ENCODE data around the gene SLC25A40.
"Not testable (repeated sequence)": the region's sequence is repeated elsewhere in the genome, so short reads cannot be mapped to it uniquely, and the experiment has no call there.

The SLC25A40 gene

DNA sequence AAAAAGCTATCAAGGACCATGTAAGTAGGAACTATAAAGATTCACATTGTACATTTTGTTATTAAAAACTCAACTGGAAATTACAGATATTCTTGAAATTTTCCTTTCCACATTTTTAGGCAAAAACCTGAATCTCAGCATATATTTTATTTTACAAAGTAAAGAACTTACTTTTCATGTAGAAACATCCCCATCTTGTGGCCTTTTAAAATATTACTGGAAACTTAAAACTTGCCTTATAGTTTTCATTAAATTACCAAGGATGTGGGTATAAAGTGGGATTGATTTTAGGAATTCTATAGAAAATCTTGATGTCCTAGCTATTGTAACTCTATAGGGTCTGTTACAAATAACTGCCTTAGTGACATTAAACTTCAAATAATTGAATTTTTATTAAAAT lies 10.7 kb upstream of the SLC25A40 start:
- Histone ChIP-seq H3K36me3 (ENCODE audit: insufficient read depth, low read length) (peaks cover 4% of the 10 kb centered on the region), H3K4me1 (ENCODE audit: control insufficient read depth, insufficient read depth, low read length, unreplicated experiment) (no peaks in the 10 kb centered on the region), H3K4me3 (ENCODE audit: low read depth, low read length) (no peak overlapping the region), H3K27me3 (ENCODE audit: insufficient read depth, low read length) (no peaks in the 10 kb centered on the region), H3K27ac (ENCODE audit: low read depth, low read length) (no peak overlapping the region), H3K79me2 (ENCODE audit: control insufficient read depth, insufficient read depth, low read length, unreplicated experiment) (peaks cover 32% of the 10 kb centered on the region), H2AFZ (ENCODE audit: low read length, unreplicated experiment) (no peak overlapping the region)

DNA sequence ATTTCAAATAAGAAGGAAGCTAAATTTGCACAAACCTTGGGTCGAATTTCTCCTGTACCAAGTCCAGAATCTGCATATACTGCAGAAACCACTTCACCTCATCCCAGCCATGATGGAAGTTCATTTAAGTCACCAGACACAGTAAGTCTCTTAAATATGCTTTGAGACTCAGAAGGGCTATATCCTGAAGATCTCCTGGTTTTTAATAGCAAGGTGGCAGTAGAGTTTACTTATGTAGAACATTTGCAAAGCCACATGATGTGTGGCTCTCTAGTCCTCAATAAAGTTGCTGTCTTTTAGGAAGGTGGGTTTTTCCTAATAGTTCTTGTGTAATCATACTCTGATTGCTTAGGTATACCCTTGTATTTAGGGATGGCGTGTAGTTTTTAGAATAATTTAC lies 8.9 kb upstream of the SLC25A40 start:
- Histone ChIP-seq H3K36me3 (ENCODE audit: insufficient read depth, low read length) (peaks cover 6% of the 10 kb centered on the region; the same call in 1 of the 2 replicates), H2AFZ (ENCODE audit: low read length, unreplicated experiment) (no peak overlapping the region), H3K4me1 (ENCODE audit: control insufficient read depth, insufficient read depth, low read length, unreplicated experiment) (peaks cover 4% of the 10 kb centered on the region), H3K27ac (ENCODE audit: low read depth, low read length) (no peak overlapping the region), H3K4me3 (ENCODE audit: low read depth, low read length) (no peak overlapping the region), H3K27me3 (ENCODE audit: insufficient read depth, low read length) (no peaks in the 10 kb centered on the region), H3K79me2 (ENCODE audit: control insufficient read depth, insufficient read depth, low read length, unreplicated experiment) (peaks cover 43% of the 10 kb centered on the region)

GRCh38 chr7:87882151-87882937 lies 6.2 kb upstream of the SLC25A40 start:
- Histone ChIP-seq H3K79me2 (ENCODE audit: control insufficient read depth, insufficient read depth, low read length, unreplicated experiment) (peaks cover 67% of the 10 kb centered on the region), H3K27me3 (ENCODE audit: insufficient read depth, low read length) (no peaks in the 10 kb centered on the region), H2AFZ (ENCODE audit: low read length, unreplicated experiment) (no peak overlapping the region), H3K27ac (ENCODE audit: low read depth, low read length) (no peak overlapping the region), H3K4me3 (ENCODE audit: low read depth, low read length) (no peak overlapping the region), H3K4me1 (ENCODE audit: control insufficient read depth, insufficient read depth, low read length, unreplicated experiment) (peaks cover 16% of the 10 kb centered on the region), H3K36me3 (ENCODE audit: insufficient read depth, low read length) (peaks cover 6% of the 10 kb centered on the region; the same call in 1 of the 2 replicates)

DNA sequence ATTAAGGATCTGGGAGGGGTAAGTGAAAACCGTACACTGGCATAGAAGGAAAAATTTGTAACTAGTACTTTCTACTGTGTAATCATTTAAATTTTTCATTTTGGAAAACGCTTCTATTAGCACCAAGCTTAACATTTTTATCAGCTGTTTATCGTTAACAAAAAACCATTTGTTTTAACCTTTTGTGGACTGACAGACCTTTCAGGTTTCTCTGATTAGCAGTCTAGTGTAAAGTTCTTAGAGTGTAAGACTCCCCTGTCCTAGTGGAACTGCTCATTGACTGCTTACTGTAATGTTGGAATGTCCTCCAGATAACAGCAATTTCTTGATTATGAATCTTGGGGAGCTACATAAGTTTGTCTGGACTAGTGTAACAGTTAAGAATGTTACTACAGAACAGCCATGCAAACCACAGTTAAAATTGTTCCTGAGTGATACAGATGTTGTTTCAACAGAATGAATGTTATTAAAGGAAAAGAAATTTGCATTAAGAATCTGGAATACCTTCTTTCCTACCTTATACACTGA lies 2.1 kb upstream of the SLC25A40 start:
- peaks cover 16% of the 10 kb centered on the region for H3K4me1 ChIP-seq (ENCODE audit: control insufficient read depth, insufficient read depth, low read length, unreplicated experiment)
- H2AFZ ChIP-seq (ENCODE audit: low read length, unreplicated experiment) = no peak overlapping the region
- peaks cover 6% of the 10 kb centered on the region; the same call in 1 of the 2 replicates for H3K36me3 ChIP-seq (ENCODE audit: insufficient read depth, low read length)
- H3K4me3 ChIP-seq (ENCODE audit: low read depth, low read length) = peak overlapping the region; percentile 97
- no peak overlapping the region for H3K27ac ChIP-seq (ENCODE audit: low read depth, low read length)
- H3K79me2 ChIP-seq (ENCODE audit: control insufficient read depth, insufficient read depth, low read length, unreplicated experiment) = peaks cover 90% of the 10 kb centered on the region
- no peaks in the 10 kb centered on the region for H3K27me3 ChIP-seq (ENCODE audit: insufficient read depth, low read length)

- Histone ChIP-seq H3K4me3 (ENCODE audit: low read depth, low read length) (peak overlapping the region; percentile 97), H3K79me2 (ENCODE audit: control insufficient read depth, insufficient read depth, low read length, unreplicated experiment) (peaks cover 90% of the 10 kb centered on the region), H2AFZ (ENCODE audit: low read length, unreplicated experiment) (peak overlapping the region; percentile 92), H3K36me3 (ENCODE audit: insufficient read depth, low read length) (peaks cover 7% of the 10 kb centered on the region; the same call in 1 of the 2 replicates), H3K4me1 (ENCODE audit: control insufficient read depth, insufficient read depth, low read length, unreplicated experiment) (peaks cover 16% of the 10 kb centered on the region), H3K27me3 (ENCODE audit: insufficient read depth, low read length) (no peaks in the 10 kb centered on the region), H3K27ac (ENCODE audit: low read depth, low read length) (peak overlapping the region; percentile 79)
These were observed 1.3 kb upstream of the SLC25A40 start for GRCh38 chr7:87877366-87878040.

GRCh38 chr7:87876869-87877234 lies 692 bp upstream of the SLC25A40 start:
- peak overlapping the region; percentile 79 for H3K27ac ChIP-seq (ENCODE audit: low read depth, low read length)
- H2AFZ ChIP-seq (ENCODE audit: low read length, unreplicated experiment) = peak overlapping the region; percentile 92
- H3K27me3 ChIP-seq (ENCODE audit: insufficient read depth, low read length) = no peaks in the 10 kb centered on the region
- H3K4me3 ChIP-seq (ENCODE audit: low read depth, low read length) = peak overlapping the region; percentile 97
- H3K79me2 ChIP-seq (ENCODE audit: control insufficient read depth, insufficient read depth, low read length, unreplicated experiment) = peaks cover 89% of the 10 kb centered on the region
- H3K4me1 ChIP-seq (ENCODE audit: control insufficient read depth, insufficient read depth, low read length, unreplicated experiment) = peaks cover 16% of the 10 kb centered on the region
- H3K36me3 ChIP-seq (ENCODE audit: insufficient read depth, low read length) = peaks cover 13% of the 10 kb centered on the region

DNA sequence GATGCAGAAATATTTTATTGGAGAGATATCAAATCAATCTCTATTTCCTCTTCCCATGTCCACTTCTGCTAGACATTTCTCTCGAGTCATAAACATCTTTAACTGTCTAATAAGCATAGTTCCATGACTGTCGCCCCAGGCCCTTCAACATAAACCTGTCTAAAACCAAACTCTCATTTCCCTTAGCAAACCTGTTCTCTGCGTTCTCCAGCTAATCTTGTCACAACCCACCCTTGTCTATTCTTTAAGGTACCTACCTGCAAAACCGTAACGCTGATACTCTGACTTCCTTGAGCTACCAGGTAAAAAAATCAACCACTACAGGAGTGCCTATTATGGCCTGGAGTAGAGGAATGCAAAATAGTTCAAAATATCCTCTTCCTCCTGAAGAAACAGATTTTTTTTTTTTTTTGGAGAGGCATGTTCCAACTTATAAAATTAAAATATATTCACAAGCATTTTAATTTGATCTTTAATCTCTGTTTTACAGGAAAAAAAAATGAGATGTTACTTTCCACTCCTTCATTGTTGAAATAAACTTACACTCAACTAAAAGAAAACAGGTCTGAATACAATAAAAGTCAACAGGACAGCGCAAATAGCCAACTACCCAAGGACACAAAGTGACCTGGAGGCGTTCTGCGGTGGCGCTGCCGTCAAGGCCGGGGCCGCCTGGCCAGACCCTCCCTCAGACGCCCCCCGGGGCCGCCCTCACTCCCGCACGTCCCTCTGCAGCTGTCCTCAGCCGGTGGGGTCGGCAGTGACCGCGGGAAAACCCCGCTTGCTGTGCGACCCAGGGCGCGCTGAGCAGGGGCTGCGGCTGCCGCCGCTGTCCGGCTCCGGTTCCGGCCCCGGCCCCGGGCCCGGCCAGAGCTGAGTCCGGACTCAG lies 765 bp downstream of the SLC25A40 start:
- H2AFZ ChIP-seq (ENCODE audit: low read length, unreplicated experiment) = peak overlapping the region; percentile 92
- H3K36me3 ChIP-seq (ENCODE audit: insufficient read depth, low read length) = peaks cover 22% of the 10 kb centered on the region

GRCh38 chr7:87874066-87874465 lies 2.1 kb downstream of the SLC25A40 start:
- H3K4me3 ChIP-seq (ENCODE audit: low read depth, low read length) = peak overlapping the region; percentile 97; the same call in 1 of the 2 replicates
- H2AFZ ChIP-seq (ENCODE audit: low read length, unreplicated experiment) = no peak overlapping the region
- H3K27ac ChIP-seq (ENCODE audit: low read depth, low read length) = no peak overlapping the region
- peaks cover 78% of the 10 kb centered on the region for H3K79me2 ChIP-seq (ENCODE audit: control insufficient read depth, insufficient read depth, low read length, unreplicated experiment)
- H3K36me3 ChIP-seq (ENCODE audit: insufficient read depth, low read length) = peaks cover 25% of the 10 kb centered on the region
- H3K4me1 ChIP-seq (ENCODE audit: control insufficient read depth, insufficient read depth, low read length, unreplicated experiment) = peaks cover 11% of the 10 kb centered on the region
- H3K27me3 ChIP-seq (ENCODE audit: insufficient read depth, low read length) = no peaks in the 10 kb centered on the region

More for the DNA sequence above, 765 bp downstream of the SLC25A40 start:
- Histone ChIP-seq H3K4me3 (ENCODE audit: low read depth, low read length) (peak overlapping the region; percentile 97), H3K4me1 (ENCODE audit: control insufficient read depth, insufficient read depth, low read length, unreplicated experiment) (peaks cover 12% of the 10 kb centered on the region), H3K79me2 (ENCODE audit: control insufficient read depth, insufficient read depth, low read length, unreplicated experiment) (peaks cover 85% of the 10 kb centered on the region), H3K27ac (ENCODE audit: low read depth, low read length) (peak overlapping the region; percentile 79), H3K27me3 (ENCODE audit: insufficient read depth, low read length) (no peaks in the 10 kb centered on the region)

- H3K4me3 ChIP-seq (ENCODE audit: low read depth, low read length); H3K27me3 ChIP-seq (ENCODE audit: insufficient read depth, low read length); H3K27ac ChIP-seq (ENCODE audit: low read depth, low read length); H3K4me1 ChIP-seq (ENCODE audit: control insufficient read depth, insufficient read depth, low read length, unreplicated experiment); H2AFZ ChIP-seq (ENCODE audit: low read length, unreplicated experiment): not testable (repeated sequence)
- Histone ChIP-seq H3K79me2 (ENCODE audit: control insufficient read depth, insufficient read depth, low read length, unreplicated experiment) (peaks cover 76% of the 10 kb centered on the region), H3K36me3 (ENCODE audit: insufficient read depth, low read length) (peaks cover 25% of the 10 kb centered on the region)
These were observed 2.8 kb downstream of the SLC25A40 start for GRCh38 chr7:87873328-87873727.

- Histone ChIP-seq H3K27me3 (ENCODE audit: insufficient read depth, low read length) (no peaks in the 10 kb centered on the region), H3K79me2 (ENCODE audit: control insufficient read depth, insufficient read depth, low read length, unreplicated experiment) (peaks cover 72% of the 10 kb centered on the region), H3K4me3 (ENCODE audit: low read depth, low read length) (no peak overlapping the region), H3K27ac (ENCODE audit: low read depth, low read length) (no peak overlapping the region), H3K4me1 (ENCODE audit: control insufficient read depth, insufficient read depth, low read length, unreplicated experiment) (no peaks in the 10 kb centered on the region), H3K36me3 (ENCODE audit: insufficient read depth, low read length) (peaks cover 25% of the 10 kb centered on the region), H2AFZ (ENCODE audit: low read length, unreplicated experiment) (no peak overlapping the region)
These were observed 3.8 kb downstream of the SLC25A40 start for GRCh38 chr7:87872346-87872745.

All from ACC112 (cell line).